ENCODE results near the gene EIF6.
"Not testable (repeated sequence)": the region's sequence is repeated elsewhere in the genome, so short reads cannot be mapped to it uniquely, and the experiment has no call there.

The EIF6 gene

GRCh38 chr20:35253010-35253409, 31.6 kb downstream of the EIF6 start:
- TF ChIP-seq CTCF (IDR thresholded peaks at IDR 0.05; ENCODE audit: extremely low read depth, insufficient read depth, missing control alignments), result no peak
- no peak for DNase-seq (ENCODE audit: low spot score)
- in situ Hi-C loops (cut with MboI; ENCODE audit: low pct_unique_long_range_greater_than_20kb, low sequenced_read_pairs, unreplicated experiment), result no loop called here

DNA sequence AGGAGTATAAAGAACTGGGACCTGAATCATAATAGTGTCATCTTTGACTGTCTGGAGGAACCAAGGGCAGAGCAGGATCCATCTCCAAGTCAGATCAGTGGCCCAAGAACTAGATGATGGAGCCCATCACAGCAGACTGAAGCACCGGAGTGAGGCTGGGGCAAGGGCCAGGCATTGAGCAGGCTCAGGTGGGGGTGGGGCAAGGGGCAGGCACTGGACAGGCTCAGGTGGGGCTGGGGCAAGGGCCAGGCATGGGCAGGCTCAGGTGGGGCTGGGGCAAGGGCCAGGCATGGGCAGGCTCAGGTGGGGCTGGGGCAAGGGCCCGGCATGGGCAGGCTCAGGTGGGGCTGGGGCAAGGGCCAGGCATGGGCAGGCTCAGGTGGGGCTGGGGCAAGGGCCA, 32.0 kb downstream of the EIF6 start:
- in situ Hi-C loops (cut with MboI; ENCODE audit: low pct_unique_long_range_greater_than_20kb, low sequenced_read_pairs, unreplicated experiment), result not testable (repeated sequence)

DNA sequence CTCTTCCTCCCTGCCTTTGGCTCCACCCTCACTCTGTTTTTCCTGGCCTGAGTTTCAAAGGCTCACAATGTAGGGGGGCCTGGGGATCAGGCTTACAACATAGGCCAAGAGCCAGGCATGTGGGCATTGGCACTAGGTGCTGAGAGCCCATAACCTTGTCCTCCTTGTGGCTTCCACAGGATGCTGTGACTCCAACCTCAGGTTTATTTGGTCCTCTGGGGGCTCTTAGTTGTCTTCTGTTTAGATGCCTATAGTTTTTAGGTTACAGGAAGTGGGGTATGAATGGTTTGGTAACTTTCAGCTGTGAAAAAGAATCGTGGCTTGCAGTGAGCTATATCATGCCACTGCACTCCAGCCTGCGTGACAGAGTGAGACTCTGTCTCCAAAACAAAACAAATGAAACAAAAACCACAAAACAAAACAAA, 32.5 kb downstream of the EIF6 start:
- in situ Hi-C loops (cut with MboI; ENCODE audit: low pct_unique_long_range_greater_than_20kb, low sequenced_read_pairs, unreplicated experiment), result no loop called here
- no peak for DNase-seq (ENCODE audit: low spot score)
- TF ChIP-seq CTCF (IDR thresholded peaks at IDR 0.05; ENCODE audit: extremely low read depth, insufficient read depth, missing control alignments), result no peak

More for the DNA sequence above, 32.0 kb downstream of the EIF6 start:
- not testable (repeated sequence) for DNase-seq (ENCODE audit: low spot score)

DNA sequence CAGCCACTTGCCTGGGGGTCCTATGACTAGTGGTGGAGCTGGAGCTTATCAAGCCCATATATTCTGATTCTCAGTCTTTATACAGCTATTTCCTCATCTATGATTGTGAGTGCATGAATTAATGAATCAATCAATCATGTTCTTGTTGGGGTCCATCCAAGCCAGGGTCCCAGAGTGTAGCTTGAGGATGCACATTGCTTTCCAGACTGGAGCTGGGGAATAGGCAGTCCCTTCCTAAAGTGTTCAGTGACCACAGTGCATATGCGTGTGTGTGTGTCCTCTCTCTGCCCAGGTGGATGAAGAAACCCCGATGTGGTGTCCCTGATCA, 33.0 kb downstream of the EIF6 start:
- TF ChIP-seq CTCF (IDR thresholded peaks at IDR 0.05; ENCODE audit: extremely low read depth, insufficient read depth, missing control alignments), result no peak
- no peak for DNase-seq (ENCODE audit: low spot score)
- in situ Hi-C loops (cut with MboI; ENCODE audit: low pct_unique_long_range_greater_than_20kb, low sequenced_read_pairs, unreplicated experiment), result no loop called here

DNA sequence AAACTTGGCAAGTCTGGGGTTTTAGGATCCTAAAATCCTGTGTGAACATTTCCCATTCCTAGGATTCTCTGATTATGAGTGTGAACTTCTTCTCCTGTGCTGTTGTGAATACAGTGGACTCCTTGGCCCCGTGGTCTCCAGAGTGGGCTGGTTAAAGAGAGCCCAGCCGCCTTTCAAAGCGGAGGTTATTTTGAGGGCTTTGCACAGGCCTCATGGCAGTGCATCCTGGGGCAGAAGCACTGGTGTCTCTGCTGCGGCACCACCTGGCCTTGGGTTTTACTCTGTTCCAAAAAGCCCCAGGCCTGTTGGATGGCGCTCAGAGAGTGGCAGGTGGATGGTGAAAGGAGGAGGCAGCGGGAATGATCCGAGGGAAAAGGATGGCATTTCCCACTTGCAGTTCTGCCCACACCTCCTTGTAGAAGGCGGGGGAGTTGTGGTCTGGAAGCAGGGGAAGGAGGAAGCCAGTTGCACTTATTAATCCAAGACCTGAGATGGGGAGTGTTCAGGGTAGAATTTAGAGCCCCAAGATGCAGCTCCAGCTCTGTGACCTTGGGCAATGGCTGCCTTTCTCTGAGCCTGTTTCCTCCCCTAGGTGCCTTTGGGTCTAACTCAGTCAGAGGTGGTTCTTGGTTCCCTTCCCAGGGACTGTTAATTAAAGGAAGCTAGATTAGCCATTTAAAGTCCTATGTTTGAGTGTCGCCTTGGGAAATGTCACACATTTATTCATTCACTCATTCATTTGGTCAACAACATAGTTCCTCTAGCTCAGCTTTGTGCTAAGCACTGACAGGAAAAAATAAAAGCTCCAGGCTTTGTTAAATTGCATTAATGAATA, 35.7 kb downstream of the EIF6 start:
- in situ Hi-C loops (cut with MboI; ENCODE audit: low pct_unique_long_range_greater_than_20kb, low sequenced_read_pairs, unreplicated experiment), result no loop called here
- no peak for DNase-seq (ENCODE audit: low spot score)
- TF ChIP-seq CTCF (IDR thresholded peaks at IDR 0.05; ENCODE audit: extremely low read depth, insufficient read depth, missing control alignments), result no peak

- in situ Hi-C loops (cut with MboI; ENCODE audit: low pct_unique_long_range_greater_than_20kb, low sequenced_read_pairs, unreplicated experiment), result no loop called here
- no peak for TF ChIP-seq CTCF (IDR thresholded peaks at IDR 0.05; ENCODE audit: extremely low read depth, insufficient read depth, missing control alignments)
- DNase-seq (ENCODE audit: low spot score), result no peak
Measured at GRCh38 chr20:35246723-35247122, 37.8 kb downstream of the EIF6 start.

GRCh38 chr20:35243986-35244385, 40.6 kb downstream of the EIF6 start:
- no peak for DNase-seq (ENCODE audit: low spot score)
- in situ Hi-C loops (cut with MboI; ENCODE audit: low pct_unique_long_range_greater_than_20kb, low sequenced_read_pairs, unreplicated experiment), result no loop called here
- TF ChIP-seq CTCF (IDR thresholded peaks at IDR 0.05; ENCODE audit: extremely low read depth, insufficient read depth, missing control alignments), result no peak

Data from GM13977 (cell line).